Measurements from ENCODE around the gene PARD3. TPM values are rescaled to one million over a fixed set of nuclear protein-coding genes. Genes with fewer than 3 reads are reported as not detected.

Gene PARD3
- total RNA-seq, 1 donor from 2014 or later: 35.4 TPM

DNA sequence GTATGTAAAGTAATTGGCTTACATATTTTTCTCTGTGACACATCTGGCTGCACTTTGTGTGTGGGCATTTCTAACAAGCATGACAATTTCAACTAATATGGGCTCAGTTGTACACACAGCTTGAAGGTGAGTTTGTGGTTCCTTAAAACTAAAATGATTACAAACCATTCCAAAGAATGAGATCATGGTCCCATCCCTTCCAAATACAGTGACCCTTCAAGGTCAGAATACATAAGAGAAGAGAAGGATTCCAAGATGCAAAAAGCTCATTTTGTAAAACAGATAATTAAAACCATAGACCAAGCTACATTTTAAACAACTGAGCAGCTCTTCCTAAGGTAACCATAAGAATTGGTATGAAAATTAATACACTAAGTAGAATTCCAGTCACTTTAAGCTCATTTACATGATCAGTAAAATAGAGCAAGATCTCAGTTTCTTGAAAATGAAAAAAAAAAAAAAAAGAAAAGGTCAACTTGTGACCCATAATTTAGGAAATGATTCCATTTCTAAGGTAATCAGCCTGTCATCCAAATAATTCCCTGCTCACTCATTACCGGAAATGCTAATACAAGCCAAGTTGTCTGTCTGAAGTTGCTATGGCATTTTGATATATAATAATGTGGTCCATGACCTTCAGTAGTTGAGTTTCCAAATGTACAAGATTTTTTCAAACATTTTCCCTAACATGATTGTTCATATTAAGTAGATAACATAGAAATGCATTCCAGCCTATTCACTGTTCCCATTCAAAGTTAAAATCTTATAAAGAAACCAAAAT lies 688.5 kb downstream of the PARD3 start:
- no peak overlapping the region for H3K4me2 ChIP-seq (ENCODE audit: low read length)
- no peak overlapping the region for H3K27ac ChIP-seq (ENCODE audit: low read depth, low read length)
- H3K9me3 ChIP-seq (ENCODE audit: insufficient read depth, low read depth, low read length): no peaks in the 10 kb centered on the region
- Mint-ChIP-seq H3K4me3 (ENCODE audit: unreplicated experiment) (no peak overlapping the region), H3K4me1 (ENCODE audit: low read depth, unreplicated experiment) (peaks cover 29% of the 10 kb centered on the region), H3K36me3 (ENCODE audit: low read depth, unreplicated experiment) (peaks cover 10% of the 10 kb centered on the region), H3K27me3 (ENCODE audit: low read depth, unreplicated experiment) (no peaks in the 10 kb centered on the region), H3K9me3 (ENCODE audit: unreplicated experiment) (no peaks in the 10 kb centered on the region), H3K27ac (ENCODE audit: unreplicated experiment) (no peak overlapping the region)
- H3K36me3 ChIP-seq (ENCODE audit: insufficient read depth, low read length): no peaks in the 10 kb centered on the region
- no peaks in the 10 kb centered on the region for H4K20me1 ChIP-seq (ENCODE audit: insufficient read depth, low read length)
- DNase-seq (ENCODE audit: low read depth) (peak; percentile 13), FAIRE-seq (no peak)
- no peaks in the 10 kb centered on the region for H3K79me2 ChIP-seq (ENCODE audit: insufficient read depth, low read length)
- H3K27me3 ChIP-seq (ENCODE audit: insufficient read depth, low read length): no peaks in the 10 kb centered on the region
- no peak overlapping the region for H3K4me3 ChIP-seq (ENCODE audit: insufficient read depth, low read depth, low read length)
- no peak for TF ChIP-seq EZH2 (IDR thresholded peaks at IDR 0.05; ENCODE audit: insufficient read depth, low read length)
- TF ChIP-seq, protein P1, sequence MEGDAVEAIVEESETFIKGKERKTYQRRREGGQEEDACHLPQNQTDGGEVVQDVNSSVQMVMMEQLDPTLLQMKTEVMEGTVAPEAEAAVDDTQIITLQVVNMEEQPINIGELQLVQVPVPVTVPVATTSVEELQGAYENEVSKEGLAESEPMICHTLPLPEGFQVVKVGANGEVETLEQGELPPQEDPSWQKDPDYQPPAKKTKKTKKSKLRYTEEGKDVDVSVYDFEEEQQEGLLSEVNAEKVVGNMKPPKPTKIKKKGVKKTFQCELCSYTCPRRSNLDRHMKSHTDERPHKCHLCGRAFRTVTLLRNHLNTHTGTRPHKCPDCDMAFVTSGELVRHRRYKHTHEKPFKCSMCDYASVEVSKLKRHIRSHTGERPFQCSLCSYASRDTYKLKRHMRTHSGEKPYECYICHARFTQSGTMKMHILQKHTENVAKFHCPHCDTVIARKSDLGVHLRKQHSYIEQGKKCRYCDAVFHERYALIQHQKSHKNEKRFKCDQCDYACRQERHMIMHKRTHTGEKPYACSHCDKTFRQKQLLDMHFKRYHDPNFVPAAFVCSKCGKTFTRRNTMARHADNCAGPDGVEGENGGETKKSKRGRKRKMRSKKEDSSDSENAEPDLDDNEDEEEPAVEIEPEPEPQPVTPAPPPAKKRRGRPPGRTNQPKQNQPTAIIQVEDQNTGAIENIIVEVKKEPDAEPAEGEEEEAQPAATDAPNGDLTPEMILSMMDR (IDR thresholded peaks at IDR 0.05; ENCODE audit: insufficient read depth, low read depth, low read length): no peak
- H3K4me1 ChIP-seq (ENCODE audit: insufficient read depth, low read length): peaks cover 19% of the 10 kb centered on the region
- no peak overlapping the region for H3K9ac ChIP-seq (ENCODE audit: low read length)
- no peak overlapping the region for H2AFZ ChIP-seq (ENCODE audit: low read depth, low read length)

DNA sequence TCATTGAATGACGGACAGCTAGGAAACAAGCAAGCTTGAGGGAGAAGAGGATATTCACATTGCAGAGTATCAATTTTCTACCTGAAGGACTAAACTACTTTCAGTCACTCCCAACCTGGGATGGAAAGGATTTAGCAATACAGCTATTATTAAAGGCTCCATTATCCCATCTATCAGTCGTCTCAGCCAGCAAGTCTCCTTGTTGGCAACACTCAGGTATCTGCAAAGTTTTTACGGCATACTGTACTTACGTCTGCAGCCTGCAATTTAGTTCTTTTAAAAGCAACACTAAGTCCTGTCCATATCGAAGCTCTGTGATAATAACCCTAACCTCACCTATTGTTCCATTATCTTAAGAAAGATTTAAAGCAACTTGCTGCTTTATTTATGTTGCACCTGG lies 689.4 kb downstream of the PARD3 start:
- no peaks in the 10 kb centered on the region for H3K9me3 Mint-ChIP-seq (ENCODE audit: unreplicated experiment)
- Histone ChIP-seq H3K27me3 (ENCODE audit: insufficient read depth, low read length) (no peaks in the 10 kb centered on the region), H3K27ac (ENCODE audit: low read depth, low read length) (no peak overlapping the region), H3K4me3 (ENCODE audit: insufficient read depth, low read depth, low read length) (no peak overlapping the region), H3K9me3 (ENCODE audit: insufficient read depth, low read depth, low read length) (no peaks in the 10 kb centered on the region), H3K4me2 (ENCODE audit: low read length) (no peak overlapping the region), H2AFZ (ENCODE audit: low read depth, low read length) (no peak overlapping the region), H3K36me3 (ENCODE audit: insufficient read depth, low read length) (no peaks in the 10 kb centered on the region), H3K4me1 (ENCODE audit: insufficient read depth, low read length) (peaks cover 25% of the 10 kb centered on the region), H4K20me1 (ENCODE audit: insufficient read depth, low read length) (no peaks in the 10 kb centered on the region), H3K9ac (ENCODE audit: low read length) (no peak overlapping the region), H3K79me2 (ENCODE audit: insufficient read depth, low read length) (no peaks in the 10 kb centered on the region)
- H3K4me1 Mint-ChIP-seq (ENCODE audit: low read depth, unreplicated experiment): peaks cover 35% of the 10 kb centered on the region
- no peaks in the 10 kb centered on the region for H3K27me3 Mint-ChIP-seq (ENCODE audit: low read depth, unreplicated experiment)
- H3K27ac Mint-ChIP-seq (ENCODE audit: unreplicated experiment): no peak overlapping the region
- FAIRE-seq: no peak
- H3K4me3 Mint-ChIP-seq (ENCODE audit: unreplicated experiment): no peak overlapping the region
- TF ChIP-seq EZH2 (IDR thresholded peaks at IDR 0.05; ENCODE audit: insufficient read depth, low read length): no peak
- TF ChIP-seq, protein P1 (IDR thresholded peaks at IDR 0.05; ENCODE audit: insufficient read depth, low read depth, low read length): no peak
- H3K36me3 Mint-ChIP-seq (ENCODE audit: low read depth, unreplicated experiment): peaks cover 10% of the 10 kb centered on the region
- DNase-seq (ENCODE audit: low read depth): no peak

DNA sequence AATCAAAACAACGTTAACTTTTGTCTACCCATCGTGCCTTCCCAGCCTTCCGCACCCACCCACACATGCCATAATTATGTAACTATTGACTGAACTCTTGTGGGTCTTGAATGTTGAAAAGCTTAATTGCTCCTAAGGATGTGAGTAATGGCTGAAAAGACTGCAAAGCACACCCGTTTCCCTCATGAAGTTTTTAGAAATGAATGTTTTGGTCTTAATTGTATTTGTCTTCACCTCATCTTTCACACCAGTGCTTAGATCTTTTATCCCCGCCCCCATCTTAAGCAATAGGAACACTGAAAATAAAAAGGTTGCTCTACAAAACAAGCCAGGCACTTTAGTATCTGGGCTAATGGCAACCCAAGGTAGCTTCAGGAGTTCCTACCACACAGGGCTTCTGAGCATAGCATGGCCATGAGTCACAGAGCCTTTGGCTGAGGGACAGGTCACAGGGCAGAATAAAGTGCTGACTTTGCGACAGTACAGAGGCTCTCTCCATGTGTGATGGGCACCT lies 690.5 kb downstream of the PARD3 start:
- H3K4me1 ChIP-seq (ENCODE audit: insufficient read depth, low read length): peaks cover 25% of the 10 kb centered on the region
- no peaks in the 10 kb centered on the region for H3K79me2 ChIP-seq (ENCODE audit: insufficient read depth, low read length)
- Mint-ChIP-seq H3K27ac (ENCODE audit: unreplicated experiment) (peak overlapping the region; percentile 31), H3K4me1 (ENCODE audit: low read depth, unreplicated experiment) (peaks cover 35% of the 10 kb centered on the region), H3K27me3 (ENCODE audit: low read depth, unreplicated experiment) (no peaks in the 10 kb centered on the region), H3K9me3 (ENCODE audit: unreplicated experiment) (no peaks in the 10 kb centered on the region), H3K36me3 (ENCODE audit: low read depth, unreplicated experiment) (peaks cover 7% of the 10 kb centered on the region), H3K4me3 (ENCODE audit: unreplicated experiment) (no peak overlapping the region)
- TF ChIP-seq, protein P1 (IDR thresholded peaks at IDR 0.05; ENCODE audit: insufficient read depth, low read depth, low read length): no peak
- no peak for TF ChIP-seq EZH2 (IDR thresholded peaks at IDR 0.05; ENCODE audit: insufficient read depth, low read length)
- no peaks in the 10 kb centered on the region for H3K27me3 ChIP-seq (ENCODE audit: insufficient read depth, low read length)
- DNase-seq (ENCODE audit: low read depth) (peak; percentile 64), FAIRE-seq (peak; percentile 50)
- H4K20me1 ChIP-seq (ENCODE audit: insufficient read depth, low read length): no peaks in the 10 kb centered on the region
- peak overlapping the region; percentile 65 for H3K4me2 ChIP-seq (ENCODE audit: low read length)
- H3K9me3 ChIP-seq (ENCODE audit: insufficient read depth, low read depth, low read length): no peaks in the 10 kb centered on the region
- H3K27ac ChIP-seq (ENCODE audit: low read depth, low read length): peak overlapping the region; percentile 12
- no peak overlapping the region for H3K4me3 ChIP-seq (ENCODE audit: insufficient read depth, low read depth, low read length)
- H3K36me3 ChIP-seq (ENCODE audit: insufficient read depth, low read length): no peaks in the 10 kb centered on the region
- H3K9ac ChIP-seq (ENCODE audit: low read length): no peak overlapping the region
- no peak overlapping the region for H2AFZ ChIP-seq (ENCODE audit: low read depth, low read length)

Measured in astrocyte (in vitro differentiated cells and primary cell).